Measurements from ENCODE around the gene TSPAN3. TPM values are rescaled to one million over a fixed set of nuclear protein-coding genes. Genes with fewer than 3 reads are reported as not detected.

The TSPAN3 gene
- 100 to 1,000 TPM in 5 of 6 donors, 10 to 100 TPM in 1; 97.4 to 742 (median 396) TPM for total RNA-seq

GRCh38 chr15:77070495-77071304 is at the start of gene TSPAN3:
Gene TSPAN3 (minus strand): TSS chr15:77071109. CDS start chr15:77070954, 155 bp downstream.
- Histone ChIP-seq H3K36me3 (no peaks in the 10 kb centered on the region), H3K27ac (peak within 1 kb of the TSS; percentile 93 to 95 (median 94)), H3K4me3 (peak within 1 kb of the TSS; percentile 83 to 99 (median 95)), H3K9me3 (no peaks in the 10 kb centered on the region), H3K27me3 (no peaks in the 10 kb centered on the region), H3K4me1 (peaks cover 33 to 48% (median 40%) of the 10 kb centered on the region in 4 donors)
- 0 to 2% methylated on average over 1 to 12 of the region's 97 CpGs for WGBS, 2 donors
- TF ChIP-seq EP300 (IDR thresholded peaks at IDR 0.05): no peak
- peak; percentile 84 to 97 for TF ChIP-seq POLR2AphosphoS5 (IDR thresholded peaks at IDR 0.05)
- TF ChIP-seq CTCF (IDR thresholded peaks at IDR 0.05): peak in 2 of 6 experiments; percentile 5 to 14
- peak in 3 of 4 donors; percentile 94 to 97 (median 94) for TF ChIP-seq POLR2A (IDR thresholded peaks at IDR 0.05)
- ATAC-seq (ENCODE audit: low FRiP score in 2 of 2) (peak; percentile 94 to 98), DNase-seq (peak; percentile 96 to 98)

GRCh38 chr15:77120576-77120975 is 49.7 kb upstream of the TSPAN3 start:
- 91 to 92% methylated on average over 4 of the region's 4 CpGs for WGBS, 2 donors
- Histone ChIP-seq H3K9me3 (no peaks in the 10 kb centered on the region), H3K4me1 (peaks cover 0 to 8% (median 5%) of the 10 kb centered on the region in 4 donors), H3K27ac (no peak overlapping the region), H3K36me3 (no peaks in the 10 kb centered on the region), H3K27me3 (no peaks in the 10 kb centered on the region), H3K4me3 (no peak overlapping the region)
- no peak for DNase-seq
- ATAC-seq (ENCODE audit: low FRiP score in 2 of 2): no peak
- no peak for TF ChIP-seq CTCF (IDR thresholded peaks at IDR 0.05)
- TF ChIP-seq EP300 (IDR thresholded peaks at IDR 0.05): no peak
- TF ChIP-seq POLR2AphosphoS5 (IDR thresholded peaks at IDR 0.05): no peak
- TF ChIP-seq POLR2A (IDR thresholded peaks at IDR 0.05): no peak

DNA sequence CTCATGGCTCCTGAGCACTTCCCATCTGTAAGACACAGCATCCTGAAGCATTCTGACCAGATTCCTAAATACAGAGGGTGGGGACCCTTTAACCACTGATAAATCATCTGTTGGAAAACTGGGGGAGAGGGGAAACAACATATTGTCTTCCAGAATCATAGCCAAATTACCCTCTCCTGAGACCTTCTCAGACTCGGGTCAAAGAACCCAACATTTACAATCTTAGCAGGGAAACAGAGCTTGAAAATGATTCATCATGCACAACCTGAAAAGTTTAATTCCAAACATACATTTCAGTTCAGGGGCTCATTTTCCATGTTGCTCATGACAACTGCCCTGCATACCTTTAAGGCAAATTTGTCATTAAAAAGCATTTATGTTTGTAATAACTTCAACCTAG is 48.5 kb upstream of the TSPAN3 start:
- Histone ChIP-seq H3K4me1 (peaks cover 0 to 8% (median 5%) of the 10 kb centered on the region in 4 donors), H3K27ac (no peak overlapping the region)

GRCh38 chr15:77118882-77119321 is 48.0 kb upstream of the TSPAN3 start:
- 33 to 56% methylated on average over 3 of the region's 3 CpGs for whole genome bisulfite sequencing, 2 donors
- H3K36me3 ChIP-seq: peaks cover 0 to 12% (median 11%) of the 10 kb centered on the region in 4 donors
- peak; percentile 53 to 81 for ATAC-seq (ENCODE audit: low FRiP score in 2 of 2)

More for the DNA sequence above, 48.5 kb upstream of the TSPAN3 start:
- WGBS, 2 donors: 67% methylated on average over 1 of the region's 1 CpG
- TF ChIP-seq POLR2A (IDR thresholded peaks at IDR 0.05) (no peak), POLR2AphosphoS5 (IDR thresholded peaks at IDR 0.05) (no peak)
- ATAC-seq (ENCODE audit: low FRiP score in 2 of 2) (no peak), DNase-seq (no peak)
- H3K36me3 ChIP-seq: peaks cover 0 to 6% (median 5%) of the 10 kb centered on the region in 4 donors
- H3K4me3 ChIP-seq: no peak overlapping the region
- H3K27me3 ChIP-seq: no peaks in the 10 kb centered on the region
- no peaks in the 10 kb centered on the region for H3K9me3 ChIP-seq

More at GRCh38 chr15:77118882-77119321, 48.0 kb upstream of the TSPAN3 start:
- no peak overlapping the region for H3K27ac ChIP-seq
- no peaks in the 10 kb centered on the region for H3K27me3 ChIP-seq
- TF ChIP-seq CTCF (IDR thresholded peaks at IDR 0.05) (peak; percentile 34 to 76 (median 63)), POLR2A (IDR thresholded peaks at IDR 0.05) (no peak)
- DNase-seq: no peak
- no peaks in the 10 kb centered on the region for H3K9me3 ChIP-seq
- no peak overlapping the region for H3K4me3 ChIP-seq
- H3K4me1 ChIP-seq: peaks cover 0 to 8% (median 5%) of the 10 kb centered on the region in 4 donors
